ENCODE data around the gene TRAPPC11. TPM values are rescaled to one million over a fixed set of nuclear protein-coding genes. Genes with fewer than 3 reads are reported as not detected.

Gene TRAPPC11
- polyA plus RNA-seq, 1 donor from 2014 or later: 78.1 TPM

Small RNA genes within 50 kb of the gene (small RNA-seq; reads per million reads assigned to genes)
- gene RNU6-1053P: 0 reads per million in 3 experiments
- gene RNU6-335P: 0 reads per million in 3 experiments
- gene RNU6-479P: 0 reads per million in 3 experiments

Other genes with a start within 250 kb of the TRAPPC11 start
- 58.9 and 59.5 TPM in 2 replicates for gene CDKN2AIP, start 214.7 kb upstream of the TRAPPC11 start, polyA plus RNA-seq
- gene ING2, start 154.2 kb upstream of the TRAPPC11 start, polyA plus RNA-seq: 27.2 TPM in 2 replicates
- gene RWDD4, start 108 bp upstream of the TRAPPC11 start, polyA plus RNA-seq: 61.1 and 68.2 TPM in 2 replicates
- 26.1 and 28.5 TPM in 2 replicates for gene STOX2, start 246.0 kb downstream of the TRAPPC11 start, polyA plus RNA-seq